ENCODE measurements around the gene PLBD2.
A peak's percentile ranks its signal among the peaks of the same experiment; 100 is the strongest.

- TF ChIP-seq POLR2A (IDR thresholded peaks at IDR 0.05) (no peak), CTCF (IDR thresholded peaks at IDR 0.05) (peak in 1 of 3 donors; percentile 37)
Observed at GRCh38 chr12:113439606-113440030, 81.2 kb downstream of the PLBD2 start.

Measured in breast epithelium (tissue), 3 donors.